ENCODE data around the gene UBL4A.

Gene UBL4A

DNA sequence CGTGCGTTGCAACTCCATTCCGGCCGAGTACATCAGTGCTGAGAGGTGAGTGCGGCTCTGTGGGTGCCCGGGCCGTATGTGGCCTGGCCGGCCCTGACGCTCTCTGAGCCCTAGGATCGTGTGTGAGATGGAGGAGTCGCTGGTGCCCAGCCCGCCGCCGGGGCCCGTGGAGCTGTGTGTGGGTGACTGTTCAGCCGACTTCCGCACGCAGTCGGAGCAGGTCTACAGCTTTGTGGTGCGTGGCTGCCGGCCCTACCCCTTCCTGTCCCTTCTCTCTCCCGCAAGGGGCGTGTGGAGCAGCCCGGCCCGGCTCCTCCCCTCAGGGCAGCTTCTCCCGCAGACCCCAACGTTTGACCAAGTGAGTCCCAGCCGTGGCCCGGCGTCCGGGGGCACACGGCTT lies 20.4 kb downstream of the UBL4A start:
- TF ChIP-seq MYC (IDR thresholded peaks at IDR 0.05; ENCODE audit: low read depth, low read length) (no peak), POLR2A (IDR thresholded peaks at IDR 0.05; ENCODE audit: extremely low read depth, insufficient read length) (no peak)
- TF ChIP-seq, protein P1, sequence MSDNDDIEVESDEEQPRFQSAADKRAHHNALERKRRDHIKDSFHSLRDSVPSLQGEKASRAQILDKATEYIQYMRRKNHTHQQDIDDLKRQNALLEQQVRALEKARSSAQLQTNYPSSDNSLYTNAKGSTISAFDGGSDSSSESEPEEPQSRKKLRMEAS (IDR thresholded peaks at IDR 0.05; ENCODE audit: low read depth, low read length): no peak
- TF ChIP-seq, protein P2, sequence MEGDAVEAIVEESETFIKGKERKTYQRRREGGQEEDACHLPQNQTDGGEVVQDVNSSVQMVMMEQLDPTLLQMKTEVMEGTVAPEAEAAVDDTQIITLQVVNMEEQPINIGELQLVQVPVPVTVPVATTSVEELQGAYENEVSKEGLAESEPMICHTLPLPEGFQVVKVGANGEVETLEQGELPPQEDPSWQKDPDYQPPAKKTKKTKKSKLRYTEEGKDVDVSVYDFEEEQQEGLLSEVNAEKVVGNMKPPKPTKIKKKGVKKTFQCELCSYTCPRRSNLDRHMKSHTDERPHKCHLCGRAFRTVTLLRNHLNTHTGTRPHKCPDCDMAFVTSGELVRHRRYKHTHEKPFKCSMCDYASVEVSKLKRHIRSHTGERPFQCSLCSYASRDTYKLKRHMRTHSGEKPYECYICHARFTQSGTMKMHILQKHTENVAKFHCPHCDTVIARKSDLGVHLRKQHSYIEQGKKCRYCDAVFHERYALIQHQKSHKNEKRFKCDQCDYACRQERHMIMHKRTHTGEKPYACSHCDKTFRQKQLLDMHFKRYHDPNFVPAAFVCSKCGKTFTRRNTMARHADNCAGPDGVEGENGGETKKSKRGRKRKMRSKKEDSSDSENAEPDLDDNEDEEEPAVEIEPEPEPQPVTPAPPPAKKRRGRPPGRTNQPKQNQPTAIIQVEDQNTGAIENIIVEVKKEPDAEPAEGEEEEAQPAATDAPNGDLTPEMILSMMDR (IDR thresholded peaks at IDR 0.05; ENCODE audit: low read depth, low read length): no peak
- H3K4me3 ChIP-seq (ENCODE audit: low read depth, low read length): no peak overlapping the region
- no peak for DNase-seq (ENCODE audit: low read depth)

DNA sequence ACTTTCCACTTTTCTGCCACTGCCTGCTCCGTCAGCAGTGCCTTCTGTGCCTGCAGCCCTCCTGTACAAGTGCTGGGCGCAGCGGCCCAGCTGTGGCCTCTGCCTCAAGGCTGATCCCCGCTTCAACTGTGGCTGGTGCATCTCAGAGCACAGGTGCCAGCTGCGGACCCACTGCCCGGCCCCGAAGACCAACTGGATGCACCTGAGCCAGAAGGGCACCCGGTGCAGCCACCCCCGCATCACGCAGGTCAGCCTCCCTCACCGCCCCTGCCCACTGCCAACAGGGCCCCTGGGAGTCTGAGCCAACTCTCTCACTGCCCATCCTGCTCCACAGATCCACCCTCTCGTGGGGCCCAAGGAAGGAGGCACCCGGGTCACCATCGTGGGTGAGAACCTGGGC lies 20.8 kb downstream of the UBL4A start:
- no peak for DNase-seq (ENCODE audit: low read depth)
- no peak overlapping the region for H3K4me3 ChIP-seq (ENCODE audit: low read depth, low read length)
- TF ChIP-seq POLR2A (IDR thresholded peaks at IDR 0.05; ENCODE audit: extremely low read depth, insufficient read length): no peak
- TF ChIP-seq, protein P1 (IDR thresholded peaks at IDR 0.05; ENCODE audit: low read depth, low read length): no peak

DNA sequence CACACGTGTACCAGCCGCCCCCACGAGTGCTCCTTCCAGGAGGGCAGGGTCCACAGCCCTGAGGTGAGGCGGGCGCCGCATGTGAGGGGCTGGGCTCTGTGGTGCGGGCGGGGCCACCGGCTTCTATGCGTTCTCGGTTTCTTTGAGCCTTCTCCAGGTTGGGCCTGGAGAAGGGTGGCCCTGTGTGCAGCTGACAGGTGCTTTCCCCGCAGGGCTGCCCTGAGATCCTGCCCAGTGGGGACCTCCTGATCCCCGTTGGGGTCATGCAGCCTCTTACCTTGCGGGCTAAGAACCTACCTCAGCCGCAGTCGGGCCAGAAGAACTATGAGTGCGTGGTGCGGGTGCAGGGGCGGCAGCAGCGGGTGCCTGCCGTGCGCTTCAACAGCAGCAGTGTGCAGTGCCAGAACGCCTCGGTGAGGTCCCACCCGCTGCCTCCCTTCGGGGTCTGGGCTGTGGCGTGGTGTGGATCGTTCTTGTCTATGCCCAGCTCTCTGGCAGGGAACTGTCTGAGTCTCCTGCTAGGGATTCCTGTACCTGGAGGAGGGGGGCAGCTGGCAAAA lies 21.5 kb downstream of the UBL4A start:
- no peak overlapping the region for H3K4me3 ChIP-seq (ENCODE audit: low read depth, low read length)
- no peak for DNase-seq (ENCODE audit: low read depth)
- no peak for TF ChIP-seq POLR2A (IDR thresholded peaks at IDR 0.05; ENCODE audit: extremely low read depth, insufficient read length)
- TF ChIP-seq, protein P1 (IDR thresholded peaks at IDR 0.05; ENCODE audit: low read depth, low read length): no peak
- TF ChIP-seq, protein P2 (IDR thresholded peaks at IDR 0.05; ENCODE audit: low read depth, low read length): no peak
- no peak for TF ChIP-seq MYC (IDR thresholded peaks at IDR 0.05; ENCODE audit: low read depth, low read length)

DNA sequence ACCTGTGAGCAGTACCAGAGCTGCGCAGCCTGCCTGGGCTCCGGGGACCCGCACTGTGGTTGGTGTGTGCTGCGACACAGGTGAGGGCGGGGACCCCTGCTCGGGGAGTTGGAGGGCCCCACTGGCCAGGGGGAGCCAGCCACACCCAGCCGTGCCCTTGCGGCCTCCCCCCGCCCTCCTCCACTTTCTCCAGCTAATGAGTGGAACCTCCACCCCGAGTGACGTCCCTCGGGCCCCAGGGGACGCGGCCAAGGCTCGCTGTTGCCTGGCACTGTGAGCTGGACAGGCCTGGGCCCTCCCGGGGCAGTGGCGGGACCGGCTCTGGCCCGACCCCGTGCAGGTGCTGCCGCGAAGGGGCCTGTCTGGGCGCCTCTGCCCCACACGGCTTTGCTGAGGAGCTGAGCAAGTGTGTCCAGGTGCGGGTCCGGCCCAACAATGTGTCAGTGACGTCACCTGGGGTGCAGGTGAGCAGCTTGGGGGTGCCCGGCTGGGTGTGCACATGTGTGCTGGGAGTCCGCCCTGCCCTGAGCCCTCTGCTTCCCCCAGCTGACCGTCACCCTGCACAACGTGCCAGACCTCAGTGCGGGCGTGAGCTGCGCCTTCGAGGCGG lies 22.7 kb downstream of the UBL4A start:
- DNase-seq (ENCODE audit: low read depth): no peak
- TF ChIP-seq, protein P2 (IDR thresholded peaks at IDR 0.05; ENCODE audit: low read depth, low read length): no peak
- TF ChIP-seq MYC (IDR thresholded peaks at IDR 0.05; ENCODE audit: low read depth, low read length) (no peak), POLR2A (IDR thresholded peaks at IDR 0.05; ENCODE audit: extremely low read depth, insufficient read length) (no peak)
- TF ChIP-seq, protein P1 (IDR thresholded peaks at IDR 0.05; ENCODE audit: low read depth, low read length): no peak
- H3K4me3 ChIP-seq (ENCODE audit: low read depth, low read length): no peak overlapping the region

DNA sequence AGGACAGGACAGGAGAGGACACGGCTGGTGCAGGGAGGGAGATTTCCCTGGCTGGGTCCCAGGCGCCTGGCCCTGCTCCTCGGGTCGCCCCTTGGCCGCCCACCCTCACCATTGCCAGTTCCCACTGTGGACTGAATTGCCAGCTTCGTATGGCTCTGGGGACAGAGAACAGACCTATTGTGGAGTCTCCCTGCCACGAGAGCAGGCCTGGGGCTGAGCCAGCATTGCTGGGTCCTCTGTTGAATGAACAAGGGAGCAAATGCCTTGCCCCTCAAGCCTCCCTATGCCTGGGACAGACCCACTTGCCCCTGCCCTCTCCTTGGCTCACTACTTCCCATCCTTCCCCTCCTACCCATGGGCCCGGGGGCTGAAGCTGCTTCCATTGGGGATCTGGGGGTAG lies 24.0 kb downstream of the UBL4A start:
- no peak for DNase-seq (ENCODE audit: low read depth)
- H3K4me3 ChIP-seq (ENCODE audit: low read depth, low read length): no peak overlapping the region
- no peak for TF ChIP-seq POLR2A (IDR thresholded peaks at IDR 0.05; ENCODE audit: extremely low read depth, insufficient read length)
- no peak for TF ChIP-seq MYC (IDR thresholded peaks at IDR 0.05; ENCODE audit: low read depth, low read length)
- TF ChIP-seq, protein P1 (IDR thresholded peaks at IDR 0.05; ENCODE audit: low read depth, low read length): no peak
- TF ChIP-seq, protein P2 (IDR thresholded peaks at IDR 0.05; ENCODE audit: low read depth, low read length): no peak

DNA sequence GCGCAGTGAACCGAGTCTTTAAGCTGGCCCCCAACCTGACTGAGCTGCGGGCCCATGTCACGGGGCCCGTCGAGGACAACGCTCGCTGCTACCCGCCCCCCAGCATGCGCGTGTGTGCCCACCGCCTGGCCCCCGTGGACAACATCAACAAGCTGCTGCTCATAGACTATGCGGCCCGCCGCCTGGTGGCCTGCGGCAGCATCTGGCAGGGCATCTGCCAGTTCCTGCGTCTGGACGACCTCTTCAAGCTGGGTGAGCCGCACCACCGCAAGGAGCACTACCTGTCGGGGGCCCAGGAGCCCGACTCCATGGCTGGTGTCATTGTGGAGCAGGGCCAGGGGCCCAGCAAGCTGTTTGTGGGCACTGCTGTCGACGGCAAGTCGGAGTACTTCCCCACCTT lies 26.1 kb downstream of the UBL4A start:
- H3K4me3 ChIP-seq (ENCODE audit: low read depth, low read length): no peak overlapping the region
- TF ChIP-seq, protein P2 (IDR thresholded peaks at IDR 0.05; ENCODE audit: low read depth, low read length): no peak
- TF ChIP-seq, protein P1 (IDR thresholded peaks at IDR 0.05; ENCODE audit: low read depth, low read length): no peak
- TF ChIP-seq POLR2A (IDR thresholded peaks at IDR 0.05; ENCODE audit: extremely low read depth, insufficient read length) (no peak), MYC (IDR thresholded peaks at IDR 0.05; ENCODE audit: low read depth, low read length) (no peak)
- no peak for DNase-seq (ENCODE audit: low read depth)

Measured in NB4 (cell line).